Suprapubic skin (tissue), 4 donors: Measurements from ENCODE around the gene CDC42BPG. TPM values are rescaled to one million over a fixed set of nuclear protein-coding genes. Genes with fewer than 3 reads are reported as not detected.

Experiments
- DNase-seq, 2 donors: peaks; one replicate each; pipeline ENCODE4 v3.0.0-alpha.2; 2019; ENCODE audit warnings: low spot score in 2 of 2
- H3K27ac ChIP-seq: fragments of 200-600 bp; sonication (generic); one replicate; pipeline ENCODE4 v1.5.1; 2019
- H3K27me3 ChIP-seq: fragments of 200-600 bp; sonication (generic); one replicate; pipeline ENCODE4 v1.5.1; 2019
- H3K36me3 ChIP-seq: fragments of 200-600 bp; sonication (generic); one replicate; pipeline ENCODE4 v1.5.1; 2019
- H3K4me1 ChIP-seq: fragments of 200-600 bp; sonication (generic); one replicate; pipeline ENCODE4 v1.5.1; 2019
- H3K4me3 ChIP-seq: fragments of 200-600 bp; sonication (generic); one replicate; pipeline ENCODE4 v1.5.1; 2019; ENCODE audit warnings: mild to moderate bottlenecking
- H3K9me3 ChIP-seq: fragments of 200-600 bp; sonication (generic); one replicate; pipeline ENCODE4 v1.5.1; 2019
- EP300 ChIP-seq: sonication (generic); formaldehyde crosslinking; IDR thresholded peaks from one replicate; pipeline ENCODE4 v1.6.1; 2017; ENCODE audit warnings: antibody characterized with exemption
- POLR2A ChIP-seq, 2 donors: fragments of 450-650 bp; IDR thresholded peaks; one replicate each; pipeline ENCODE4 v1.6.1; 2017; ENCODE audit warnings: antibody characterized with exemption in 2 of 2, mild to moderate bottlenecking in 2 of 2, moderate library complexity in 2 of 2
- POLR2AphosphoS5 ChIP-seq, 3 donors: sonication (generic); formaldehyde crosslinking; IDR thresholded peaks; one replicate each; pipeline ENCODE4 v1.6.1; 2017; ENCODE audit warnings: antibody characterized with exemption in 3 of 3
- WGBS: methylation state at CpG from one replicate; pipeline ENCODE4 v1.1.5; 2018; 5-methylcytosine and 5-hydroxymethylcytosine counted together
- total RNA-seq, 4 donors: library from RNA; depleted of rRNA; stranded (reverse); fragments of >200 nt; gene quantifications; one replicate each; pipeline ENCODE4 v1.1.0, GENCODE V29; 2016
- TF ChIP-seq, protein P1 (sequence below), 2 donors: fragments of 200-600 bp in 1 of 2; fragments of 450-650 bp in 1 of 2; sonication (generic) in 1 of 2; IDR thresholded peaks; one replicate each; pipeline ENCODE4 v1.5.1; 2016 to 2019; ENCODE audit warnings: antibody characterized with exemption in 2 of 2, mild to moderate bottlenecking in 1 of 2, moderate library complexity in 1 of 2

CDC42BPG gene
- total RNA-seq, 4 donors from 2014 or later: 42.2 to 64.9 (median 61.1) TPM

DNA sequence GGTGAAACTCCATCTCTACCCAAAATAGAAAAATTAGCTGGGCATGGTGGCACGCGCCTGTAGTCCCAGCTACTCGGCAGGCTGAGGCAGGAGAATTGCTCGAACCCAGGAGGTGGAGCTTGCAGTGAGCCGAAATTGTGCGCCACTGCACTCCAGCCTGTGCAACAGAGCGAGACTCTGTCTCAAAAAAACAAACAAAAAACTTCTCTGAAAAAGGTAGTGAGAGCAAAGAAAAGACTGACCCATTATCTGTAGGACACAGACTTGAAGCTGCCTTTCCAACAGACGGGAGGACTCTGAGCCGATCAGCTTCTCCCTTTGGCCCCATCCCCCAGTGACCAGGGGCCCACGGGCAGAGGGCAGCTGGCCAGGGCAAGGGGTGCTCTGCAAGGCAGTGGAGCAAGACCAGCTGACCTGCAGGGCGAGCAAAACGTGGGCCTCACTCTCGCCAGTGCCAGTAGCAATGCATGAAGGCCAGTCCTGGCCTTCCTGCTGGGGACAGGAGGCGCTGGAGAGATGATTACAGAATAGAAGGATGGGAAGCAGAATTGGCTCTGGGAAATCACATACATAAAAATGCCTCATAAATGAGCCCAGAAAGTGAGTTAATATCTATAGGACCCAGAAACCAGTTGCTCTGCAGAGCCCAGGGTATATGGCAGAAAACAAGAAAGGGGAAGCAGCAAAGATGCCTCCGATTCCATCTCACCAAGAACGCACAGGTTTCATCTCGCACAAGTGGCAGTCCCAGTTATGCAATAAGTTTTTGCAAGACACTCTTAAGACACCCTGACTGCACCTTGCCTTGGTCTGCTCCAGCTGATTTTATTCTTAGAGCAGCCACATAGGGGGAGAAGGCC lies 31.1 kb upstream of the CDC42BPG start:
- peak overlapping the region; percentile 90 for H3K27ac ChIP-seq
- H3K9me3 ChIP-seq: no peaks in the 10 kb centered on the region
- H3K36me3 ChIP-seq: peaks cover 31% of the 10 kb centered on the region
- TF ChIP-seq POLR2AphosphoS5 (IDR thresholded peaks at IDR 0.05) (no peak), POLR2A (IDR thresholded peaks at IDR 0.05) (no peak), EP300 (no peak)
- TF ChIP-seq, protein P1, sequence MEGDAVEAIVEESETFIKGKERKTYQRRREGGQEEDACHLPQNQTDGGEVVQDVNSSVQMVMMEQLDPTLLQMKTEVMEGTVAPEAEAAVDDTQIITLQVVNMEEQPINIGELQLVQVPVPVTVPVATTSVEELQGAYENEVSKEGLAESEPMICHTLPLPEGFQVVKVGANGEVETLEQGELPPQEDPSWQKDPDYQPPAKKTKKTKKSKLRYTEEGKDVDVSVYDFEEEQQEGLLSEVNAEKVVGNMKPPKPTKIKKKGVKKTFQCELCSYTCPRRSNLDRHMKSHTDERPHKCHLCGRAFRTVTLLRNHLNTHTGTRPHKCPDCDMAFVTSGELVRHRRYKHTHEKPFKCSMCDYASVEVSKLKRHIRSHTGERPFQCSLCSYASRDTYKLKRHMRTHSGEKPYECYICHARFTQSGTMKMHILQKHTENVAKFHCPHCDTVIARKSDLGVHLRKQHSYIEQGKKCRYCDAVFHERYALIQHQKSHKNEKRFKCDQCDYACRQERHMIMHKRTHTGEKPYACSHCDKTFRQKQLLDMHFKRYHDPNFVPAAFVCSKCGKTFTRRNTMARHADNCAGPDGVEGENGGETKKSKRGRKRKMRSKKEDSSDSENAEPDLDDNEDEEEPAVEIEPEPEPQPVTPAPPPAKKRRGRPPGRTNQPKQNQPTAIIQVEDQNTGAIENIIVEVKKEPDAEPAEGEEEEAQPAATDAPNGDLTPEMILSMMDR (IDR thresholded peaks at IDR 0.05): no peak
- peaks cover 87% of the 10 kb centered on the region for H3K4me1 ChIP-seq
- peak overlapping the region; percentile 95 for H3K4me3 ChIP-seq
- no peak for DNase-seq
- 65% methylated on average over 17 of the region's 17 CpGs for WGBS
- no peaks in the 10 kb centered on the region for H3K27me3 ChIP-seq

DNA sequence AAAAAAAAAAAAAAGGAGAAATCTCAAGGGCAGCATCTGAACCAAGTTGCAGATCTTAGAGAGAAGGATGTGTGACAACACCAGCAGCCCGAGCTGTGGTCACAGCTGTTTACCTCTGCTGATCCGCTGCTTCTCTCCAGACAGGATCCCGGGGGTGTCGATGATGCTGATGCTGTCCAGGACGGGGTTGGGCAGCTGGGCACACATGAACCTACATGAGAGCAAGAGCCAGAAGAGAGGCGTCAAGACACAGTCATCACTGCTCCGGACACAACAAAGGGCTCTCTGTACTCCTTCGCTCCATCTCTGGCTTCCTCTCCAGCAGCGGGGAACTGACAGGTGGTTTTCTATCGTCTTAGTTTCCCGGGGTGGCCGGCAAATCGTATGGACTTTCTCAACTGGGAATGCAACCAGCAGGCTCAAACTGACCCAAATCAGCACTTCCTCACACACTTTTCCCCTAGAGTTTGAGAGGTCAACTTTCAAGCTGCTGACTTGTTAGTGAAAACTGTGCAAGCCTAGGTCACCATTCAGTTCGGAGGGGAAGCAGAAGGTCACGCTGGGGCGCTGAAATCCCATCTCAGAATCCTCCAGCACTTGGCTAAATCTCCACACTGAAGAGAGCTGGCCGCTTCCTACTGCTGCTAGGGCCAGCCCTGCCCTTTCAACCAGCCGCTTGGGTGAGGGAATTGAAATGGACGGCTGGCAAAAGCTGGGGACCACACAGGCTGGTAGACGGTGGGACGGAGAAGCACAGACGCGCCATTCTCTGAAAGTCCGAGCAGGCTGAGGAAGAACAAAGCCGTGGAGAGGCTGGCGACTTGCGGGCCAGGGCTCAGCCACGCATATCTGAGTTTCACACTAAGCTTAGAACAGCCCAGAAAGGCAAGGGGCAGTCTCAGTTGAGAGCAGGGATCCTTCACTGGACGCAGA lies 30.1 kb upstream of the CDC42BPG start:
- H3K27ac ChIP-seq: peak overlapping the region; percentile 23

DNA sequence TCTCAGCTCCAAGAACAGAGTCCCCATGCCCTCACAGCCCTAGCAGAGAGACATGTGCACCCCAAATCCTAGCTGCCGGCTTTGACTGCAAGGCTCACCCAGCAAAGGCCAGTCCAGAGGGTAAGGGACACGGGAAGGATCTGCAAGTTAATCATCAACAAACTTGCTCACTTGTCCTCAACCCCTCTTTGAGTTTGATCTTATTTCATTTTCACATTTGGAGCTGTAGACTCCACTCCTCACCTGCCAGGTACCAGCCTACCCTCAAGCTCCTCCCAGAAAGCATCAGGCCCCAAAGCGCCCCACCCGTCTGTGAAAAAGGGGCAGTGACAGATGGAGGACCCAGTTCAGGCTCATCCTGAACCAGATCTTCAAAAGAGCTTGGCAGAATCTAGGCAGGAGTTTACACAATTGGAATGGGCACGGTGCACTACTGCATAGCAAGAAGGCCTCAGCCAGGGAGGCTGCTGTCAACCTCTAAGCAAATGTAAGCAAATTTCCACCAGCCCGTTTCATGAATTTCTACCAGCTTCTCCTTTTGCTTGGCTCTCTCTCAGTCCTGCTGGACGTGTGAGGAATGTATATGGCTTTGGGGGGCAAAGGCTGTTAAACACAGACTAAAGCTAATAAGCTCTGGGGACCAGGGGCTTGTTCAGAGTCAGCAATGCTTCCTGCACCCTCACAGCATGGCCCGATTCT lies 28.5 kb upstream of the CDC42BPG start:
- Histone ChIP-seq H3K27ac (no peak overlapping the region), H3K4me3 (no peak overlapping the region), H3K27me3 (no peaks in the 10 kb centered on the region), H3K4me1 (peaks cover 93% of the 10 kb centered on the region), H3K9me3 (no peaks in the 10 kb centered on the region), H3K36me3 (peaks cover 31% of the 10 kb centered on the region)
- no peak for DNase-seq
- WGBS: 79% methylated on average over 8 of the region's 8 CpGs
- TF ChIP-seq, protein P1 (IDR thresholded peaks at IDR 0.05): no peak
- TF ChIP-seq EP300 (no peak), POLR2AphosphoS5 (IDR thresholded peaks at IDR 0.05) (no peak), POLR2A (IDR thresholded peaks at IDR 0.05) (no peak)

More for the DNA sequence above, 30.1 kb upstream of the CDC42BPG start:
- Histone ChIP-seq H3K27me3 (no peaks in the 10 kb centered on the region), H3K36me3 (peaks cover 31% of the 10 kb centered on the region), H3K4me1 (peaks cover 87% of the 10 kb centered on the region), H3K4me3 (peak overlapping the region; percentile 95), H3K9me3 (no peaks in the 10 kb centered on the region)
- TF ChIP-seq EP300 (no peak), POLR2AphosphoS5 (IDR thresholded peaks at IDR 0.05) (no peak)
- WGBS: 86% methylated on average over 29 of the region's 29 CpGs
- DNase-seq: no peak

DNA sequence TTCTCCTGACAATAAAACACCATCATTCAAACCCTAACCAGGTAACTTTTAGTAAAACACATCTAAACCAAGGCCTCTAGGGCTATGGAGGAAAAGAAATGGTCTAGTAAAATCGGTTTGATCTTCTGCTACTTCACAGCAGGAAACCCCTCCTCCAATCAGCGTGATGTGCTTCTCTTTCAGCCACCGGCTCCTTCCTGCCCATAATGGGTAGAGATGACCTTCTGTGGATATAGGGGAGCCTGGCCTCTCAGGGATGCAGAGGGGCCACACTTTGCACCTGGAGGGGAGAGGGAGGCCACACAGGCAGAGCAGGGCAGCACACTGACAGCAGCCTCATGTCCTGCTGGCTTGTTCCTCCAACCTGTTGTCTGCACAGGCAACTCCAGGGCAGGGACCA lies 27.0 kb upstream of the CDC42BPG start:
- no peak for DNase-seq
- peaks cover 31% of the 10 kb centered on the region for H3K36me3 ChIP-seq
- no peak overlapping the region for H3K27ac ChIP-seq
- TF ChIP-seq EP300: no peak
- TF ChIP-seq POLR2AphosphoS5 (IDR thresholded peaks at IDR 0.05): no peak
- TF ChIP-seq POLR2A (IDR thresholded peaks at IDR 0.05): no peak
- TF ChIP-seq, protein P1 (IDR thresholded peaks at IDR 0.05): no peak
- peaks cover 85% of the 10 kb centered on the region for H3K4me1 ChIP-seq
- H3K27me3 ChIP-seq: no peaks in the 10 kb centered on the region
- no peak overlapping the region for H3K4me3 ChIP-seq
- 72% methylated on average over 3 of the region's 3 CpGs for WGBS
- no peaks in the 10 kb centered on the region for H3K9me3 ChIP-seq

DNA sequence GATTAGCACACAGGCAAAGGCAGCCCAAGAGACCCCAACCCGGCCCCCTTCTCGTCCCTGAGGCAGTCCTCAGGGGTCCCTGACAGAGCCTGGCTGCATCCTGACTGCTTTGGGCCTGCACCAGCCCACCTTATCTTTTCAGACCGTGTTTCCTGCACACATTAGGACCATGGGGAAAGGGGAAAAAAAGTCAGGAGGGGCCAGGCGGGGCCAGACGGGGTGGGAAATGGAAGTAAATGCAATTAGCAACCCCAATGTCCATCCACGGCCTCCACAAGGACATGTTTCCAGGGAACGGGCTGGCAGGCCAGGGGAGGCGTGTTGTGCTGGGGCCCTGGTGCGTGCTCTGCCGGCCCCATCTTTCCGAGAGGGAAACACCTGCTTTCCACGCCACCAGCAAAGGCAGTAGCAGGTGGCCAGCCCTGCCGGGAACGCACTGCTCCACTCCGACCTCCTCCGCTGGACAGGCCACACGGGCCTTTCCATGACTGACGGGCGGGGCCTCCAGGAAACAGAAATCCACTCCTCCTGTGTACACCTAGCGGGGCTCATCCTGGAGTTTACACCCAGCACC lies 26.5 kb upstream of the CDC42BPG start:
- Histone ChIP-seq H3K27me3 (no peaks in the 10 kb centered on the region), H3K4me3 (peak overlapping the region; percentile 1), H3K4me1 (peaks cover 80% of the 10 kb centered on the region), H3K27ac (peak overlapping the region; percentile 67), H3K9me3 (no peaks in the 10 kb centered on the region), H3K36me3 (peaks cover 31% of the 10 kb centered on the region)
- TF ChIP-seq POLR2A (IDR thresholded peaks at IDR 0.05): no peak
- no peak for TF ChIP-seq EP300
- TF ChIP-seq, protein P1 (IDR thresholded peaks at IDR 0.05): no peak
- no peak for TF ChIP-seq POLR2AphosphoS5 (IDR thresholded peaks at IDR 0.05)
- WGBS: 82% methylated on average over 18 of the region's 20 CpGs
- DNase-seq: no peak
